HG03103 (cell line): Measurements from ENCODE around the gene C9orf72.
"Not testable (repeated sequence)": the region's sequence is repeated elsewhere in the genome, so short reads cannot be mapped to it uniquely, and the experiment has no call there.

Experiments
- ATAC-seq: cut with Tn5 transposase; IDR thresholded peaks from one replicate; pipeline ENCODE4 v1.9.1; 2021; ENCODE audit warnings: low read depth; ENCODE audit not compliant: unreplicated experiment

Gene C9orf72

DNA sequence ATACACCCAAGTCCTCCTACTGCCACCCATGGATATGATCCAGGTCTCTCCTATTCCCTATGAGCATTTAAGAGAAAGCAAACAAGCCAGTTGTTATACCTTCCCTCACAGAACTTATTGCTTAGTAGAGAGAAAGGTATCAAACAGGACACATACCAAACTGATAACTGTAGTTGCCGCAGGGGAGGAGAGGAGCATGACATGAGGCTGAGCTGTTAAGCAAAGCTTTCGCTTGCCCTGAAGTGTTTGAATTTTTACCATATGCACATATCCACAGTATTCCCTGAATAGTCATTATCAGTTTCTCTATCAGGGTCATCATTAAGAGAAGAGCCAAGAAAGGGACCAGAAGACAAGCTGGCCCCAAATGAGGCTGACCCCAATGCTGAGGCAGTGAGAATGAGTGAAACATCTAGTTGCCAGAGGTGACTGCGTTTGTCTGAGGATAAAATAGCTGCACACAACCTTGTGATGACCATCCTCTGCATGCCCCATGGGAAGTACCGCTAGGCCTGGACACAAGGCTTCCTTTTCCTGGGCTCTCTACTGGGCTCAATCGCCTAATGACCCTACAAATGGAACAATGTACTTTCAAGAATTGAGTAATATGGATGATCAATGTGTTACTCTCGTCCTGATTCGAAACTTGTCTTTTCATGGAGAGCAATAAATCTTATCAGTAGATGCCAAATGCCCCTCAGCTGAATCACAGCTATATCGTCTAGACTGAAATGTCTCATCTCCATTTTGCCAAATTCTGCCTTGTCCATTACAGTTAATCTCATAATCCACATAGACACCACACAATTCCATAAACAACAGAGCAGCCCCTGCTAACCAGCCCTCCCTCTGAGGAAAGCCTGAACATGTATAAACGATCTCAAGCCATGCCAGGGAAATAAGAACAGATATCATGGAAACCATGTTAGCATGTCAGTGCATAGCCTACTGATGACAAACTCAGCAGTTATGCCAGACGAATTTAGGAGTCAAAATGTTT is 53.5 kb downstream of the C9orf72 start:
- no peak for ATAC-seq

DNA sequence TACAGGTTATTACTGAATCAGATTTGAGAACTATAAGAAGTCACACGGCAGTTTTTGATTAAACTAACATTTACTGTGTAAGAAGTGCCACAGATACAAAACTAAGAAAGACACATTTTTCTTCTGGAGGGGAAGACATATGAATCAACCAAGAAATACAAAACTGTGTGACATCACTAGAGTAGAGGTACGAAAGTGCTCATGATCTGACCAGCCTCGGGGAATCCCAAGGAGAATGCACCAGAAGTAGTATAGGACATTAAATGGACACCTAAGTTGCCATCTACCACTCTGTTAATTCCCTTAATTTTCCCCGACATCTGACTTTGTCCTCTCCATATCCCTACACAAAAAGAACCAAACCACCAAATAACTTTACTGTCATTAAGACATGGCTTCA is 54.5 kb downstream of the C9orf72 start:
- ATAC-seq, result no peak

DNA sequence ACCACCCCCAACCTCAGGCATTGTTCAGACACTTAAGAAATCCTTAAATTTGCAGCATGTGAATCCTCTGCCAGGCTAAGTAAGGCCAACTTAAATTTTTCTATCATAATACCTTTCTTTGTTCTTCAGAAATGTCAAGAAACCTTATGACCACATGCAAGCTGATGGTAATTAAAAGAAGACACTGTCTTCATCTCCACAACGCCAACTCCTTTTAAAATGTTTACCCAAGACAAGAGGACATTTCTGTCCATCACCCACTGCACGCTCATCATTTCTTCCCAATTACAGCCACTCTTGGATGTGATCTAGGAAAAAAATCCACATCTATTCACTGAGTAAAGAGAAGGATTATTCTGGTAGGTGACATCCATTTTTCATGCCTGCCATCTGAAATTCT is 55.3 kb downstream of the C9orf72 start:
- ATAC-seq, result no peak

DNA sequence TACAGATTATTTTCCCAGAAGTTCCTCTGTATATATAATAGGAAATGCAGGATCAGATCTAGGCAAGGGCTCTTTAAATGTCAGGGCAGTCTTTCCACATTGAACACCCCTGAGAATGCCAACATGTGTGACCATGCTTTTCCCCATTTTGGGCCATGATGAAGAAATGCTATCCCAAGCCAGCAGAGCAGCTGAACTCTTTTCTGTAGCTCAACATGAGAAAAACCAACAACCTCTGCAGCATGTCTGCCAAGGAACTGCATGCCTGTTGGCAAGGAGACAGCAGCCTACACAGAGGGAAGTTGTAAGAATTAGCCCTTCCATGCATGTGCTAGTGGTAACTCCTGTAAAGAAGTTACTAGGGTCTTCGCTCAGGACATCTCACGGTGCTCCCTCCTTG is 58.7 kb downstream of the C9orf72 start:
- no peak for ATAC-seq

DNA sequence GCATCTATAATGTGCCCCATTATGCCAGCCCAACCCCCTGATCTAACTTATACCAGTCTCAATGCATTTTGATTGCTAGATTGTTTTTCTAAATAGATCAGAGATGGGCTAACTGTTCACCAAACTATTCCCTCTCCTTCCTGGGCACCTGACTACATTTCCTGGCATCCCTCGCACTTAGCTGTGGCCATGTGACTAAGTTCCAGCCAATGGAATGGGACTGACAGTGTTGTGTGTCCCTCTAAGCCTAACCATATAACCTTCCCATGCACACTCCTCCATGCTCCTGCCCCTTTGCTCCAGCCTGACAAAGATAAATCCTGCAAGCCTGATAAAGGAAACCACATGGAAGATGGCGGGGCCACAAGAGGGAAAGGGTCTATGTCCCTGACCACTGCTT is 61.5 kb downstream of the C9orf72 start:
- no peak for ATAC-seq

DNA sequence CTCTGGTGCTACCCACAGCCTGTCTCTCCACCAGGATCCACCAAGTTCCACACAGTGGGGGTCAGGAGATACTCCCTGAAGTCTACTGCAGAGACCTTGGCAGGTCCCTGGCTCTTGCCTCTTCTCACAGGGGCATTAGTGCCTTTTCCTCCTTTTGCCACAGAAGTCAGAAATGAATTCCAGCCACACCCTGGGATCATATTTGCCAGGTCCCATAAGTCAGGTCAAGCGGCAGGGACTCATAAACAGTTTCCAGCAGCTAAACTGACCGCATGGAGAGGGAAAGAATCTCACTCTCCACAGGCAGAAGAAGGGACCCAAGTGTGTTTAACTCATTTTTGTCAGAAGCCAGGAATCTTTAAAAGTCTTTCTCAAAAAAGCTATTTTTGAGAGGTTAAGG is 62.5 kb downstream of the C9orf72 start:
- no peak for ATAC-seq

DNA sequence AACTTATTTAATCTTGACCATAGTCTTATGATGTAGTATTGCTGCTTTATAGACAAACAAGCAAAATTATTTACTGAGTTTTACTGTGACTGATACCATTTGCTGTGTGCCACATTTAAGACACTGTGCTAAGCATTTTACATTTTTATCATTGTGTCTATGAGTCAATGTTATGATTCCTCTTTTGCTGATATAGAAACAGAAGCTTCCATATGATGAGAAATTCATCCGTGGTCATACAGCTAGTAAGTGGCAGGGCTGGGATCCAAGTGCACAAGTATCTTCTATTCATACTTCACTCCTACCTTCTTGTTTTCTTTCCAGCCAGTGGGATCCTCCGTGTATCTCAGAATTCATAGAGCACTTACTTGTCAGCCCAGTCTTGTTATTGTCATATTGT is 66.3 kb downstream of the C9orf72 start:
- no peak for ATAC-seq

DNA sequence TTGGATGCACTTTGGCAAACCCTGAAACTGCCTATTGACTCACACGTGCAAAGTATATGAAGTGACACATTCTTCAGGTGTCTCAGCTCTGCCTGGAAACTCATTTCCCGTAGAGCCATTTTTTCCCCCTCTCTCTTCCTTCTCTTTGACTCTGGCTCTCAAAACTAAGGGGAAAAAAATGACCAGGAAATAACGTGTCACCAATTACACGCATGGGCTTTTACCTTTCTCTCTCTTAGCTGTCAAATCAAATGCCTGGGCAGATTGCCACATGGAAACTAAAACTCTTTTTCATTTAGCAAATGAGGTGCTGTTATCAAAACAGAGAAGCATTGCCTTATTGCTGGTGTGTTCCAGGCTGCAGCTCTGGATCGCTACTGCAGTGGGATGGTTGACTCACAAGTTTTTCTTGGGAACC is 67.5 kb downstream of the C9orf72 start:
- no peak for ATAC-seq

DNA sequence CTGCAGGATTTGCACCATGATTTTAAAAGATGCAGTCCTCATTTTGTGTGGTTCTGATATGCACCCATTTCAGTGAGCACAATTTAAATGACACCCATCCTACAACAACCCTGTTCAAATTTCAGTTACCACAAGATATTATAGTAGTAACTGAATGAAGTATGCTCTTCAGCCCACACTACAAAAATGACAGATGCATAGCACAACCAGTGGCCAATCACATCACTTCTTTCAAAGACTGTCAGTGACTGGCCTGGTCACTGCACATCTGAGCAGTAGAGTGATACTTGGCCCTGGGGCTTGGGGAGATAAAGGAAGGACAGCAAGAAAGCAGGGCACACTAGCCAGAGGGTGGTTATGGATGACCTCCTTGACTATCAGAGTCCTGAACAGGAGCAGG is 69.0 kb downstream of the C9orf72 start:
- ATAC-seq, result no peak

DNA sequence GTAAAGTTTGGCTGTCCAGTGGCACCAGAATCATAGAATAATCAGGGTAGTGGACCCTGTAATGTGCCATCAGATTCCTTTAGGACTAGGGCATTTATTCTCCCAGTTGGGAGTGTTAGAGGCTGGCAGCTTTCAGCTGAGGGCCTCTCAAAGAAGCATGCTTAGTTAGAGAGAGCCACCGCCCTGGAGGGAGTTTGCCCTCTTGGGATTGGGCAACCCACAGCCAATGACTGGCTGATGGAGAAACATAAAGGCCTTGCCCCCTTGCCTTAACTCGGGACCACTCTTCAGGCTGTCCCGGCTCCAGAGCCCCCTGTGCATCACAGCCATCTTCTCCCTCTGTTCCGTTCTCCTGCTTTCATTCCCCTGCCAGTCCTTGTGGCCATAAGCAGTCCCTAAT is 69.7 kb downstream of the C9orf72 start:
- ATAC-seq, result no peak

DNA sequence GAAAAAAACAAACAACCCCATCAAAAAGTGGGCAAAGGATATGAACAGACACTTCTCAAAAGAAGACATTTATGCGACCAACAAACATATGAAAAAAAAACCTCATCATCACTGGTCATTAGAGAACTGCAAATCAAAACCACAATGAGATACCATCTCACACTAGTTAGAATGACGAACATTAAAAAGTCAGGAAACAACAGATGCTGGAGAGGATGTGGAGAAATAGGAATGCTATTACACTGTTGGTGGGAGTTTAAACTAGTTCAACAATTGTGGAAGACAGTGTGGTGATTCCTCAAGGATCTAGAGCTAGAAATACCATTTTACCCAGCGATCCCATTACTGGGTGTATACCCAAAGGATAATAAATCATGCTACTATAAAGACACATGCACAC is 72.4 kb downstream of the C9orf72 start:
- ATAC-seq, result not testable (repeated sequence)

DNA sequence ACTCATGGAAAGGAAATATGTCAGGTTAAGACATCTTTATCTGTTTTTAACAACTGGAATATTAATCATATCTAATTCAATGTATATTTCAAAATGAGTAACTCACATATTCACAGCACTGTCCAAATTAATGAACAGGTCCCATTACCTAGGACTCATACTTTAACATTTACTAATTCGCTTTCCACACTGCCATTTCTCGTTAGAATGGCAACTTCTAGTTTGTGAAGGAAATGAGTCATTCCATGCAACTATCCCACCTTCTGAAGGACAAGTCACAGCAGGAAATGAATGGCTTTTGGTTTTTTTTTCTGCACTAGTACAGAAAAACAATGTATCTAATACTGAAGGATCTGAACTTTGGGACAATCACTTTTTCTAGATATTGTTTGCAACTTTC is 73.8 kb downstream of the C9orf72 start:
- no peak for ATAC-seq

DNA sequence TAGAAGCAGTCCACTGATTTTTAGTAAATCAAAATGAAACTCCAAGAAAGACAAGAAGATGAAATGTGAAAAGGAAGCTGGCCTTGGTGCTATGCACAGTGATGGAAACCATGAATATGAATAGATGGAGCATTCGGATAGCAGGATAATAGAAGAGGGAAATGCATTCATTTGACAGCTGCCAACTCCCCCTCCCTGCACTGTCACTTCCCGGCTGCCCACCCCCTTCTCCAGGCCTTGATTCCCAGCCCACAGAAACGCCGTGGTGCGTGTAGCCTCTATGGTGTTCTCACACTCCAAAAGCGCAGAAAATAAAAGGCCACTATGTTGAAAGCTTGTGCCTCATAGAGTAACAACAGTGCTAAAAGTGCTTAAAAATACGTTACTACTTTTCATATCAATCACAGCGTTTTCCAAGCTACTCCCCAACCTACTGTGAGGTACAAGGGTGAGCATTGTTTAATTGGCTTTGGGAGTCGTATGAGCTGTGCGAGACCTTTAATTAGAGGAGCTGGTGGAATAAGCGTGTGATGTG is 75.3 kb downstream of the C9orf72 start:
- ATAC-seq, result no peak
